HG03064 (cell line): ENCODE measurements around the gene MAT2A.
"Not testable (repeated sequence)": the region's sequence is repeated elsewhere in the genome, so short reads cannot be mapped to it uniquely, and the experiment has no call there.

ENCODE experiments used
- ATAC-seq: cut with Tn5 transposase; IDR thresholded peaks from one replicate; pipeline ENCODE4 v1.9.1; 2021; ENCODE audit warnings: low read depth; ENCODE audit not compliant: unreplicated experiment

MAT2A gene

DNA sequence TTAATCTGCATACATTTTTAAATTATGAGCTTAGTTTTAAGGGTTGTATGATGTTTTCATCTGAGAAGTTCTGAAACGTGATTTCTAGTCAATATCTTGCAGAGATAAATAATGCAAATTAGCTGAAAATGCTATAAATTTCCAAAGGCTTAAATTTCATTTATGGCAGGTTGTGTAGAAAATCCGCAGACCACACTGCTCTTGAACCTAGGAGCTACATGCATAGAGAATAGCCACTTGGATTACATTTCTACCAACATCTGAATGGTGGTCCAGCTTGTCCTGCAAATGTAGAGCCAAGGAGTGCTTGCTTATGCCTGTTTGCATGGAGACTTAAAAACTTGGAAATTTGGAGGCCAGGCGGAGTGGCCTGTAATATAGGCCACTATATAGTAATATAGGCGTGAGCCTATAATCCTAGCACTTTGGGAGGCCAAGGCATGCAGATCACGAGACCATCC is 6.8 kb downstream of the MAT2A start:
- no peak for ATAC-seq

DNA sequence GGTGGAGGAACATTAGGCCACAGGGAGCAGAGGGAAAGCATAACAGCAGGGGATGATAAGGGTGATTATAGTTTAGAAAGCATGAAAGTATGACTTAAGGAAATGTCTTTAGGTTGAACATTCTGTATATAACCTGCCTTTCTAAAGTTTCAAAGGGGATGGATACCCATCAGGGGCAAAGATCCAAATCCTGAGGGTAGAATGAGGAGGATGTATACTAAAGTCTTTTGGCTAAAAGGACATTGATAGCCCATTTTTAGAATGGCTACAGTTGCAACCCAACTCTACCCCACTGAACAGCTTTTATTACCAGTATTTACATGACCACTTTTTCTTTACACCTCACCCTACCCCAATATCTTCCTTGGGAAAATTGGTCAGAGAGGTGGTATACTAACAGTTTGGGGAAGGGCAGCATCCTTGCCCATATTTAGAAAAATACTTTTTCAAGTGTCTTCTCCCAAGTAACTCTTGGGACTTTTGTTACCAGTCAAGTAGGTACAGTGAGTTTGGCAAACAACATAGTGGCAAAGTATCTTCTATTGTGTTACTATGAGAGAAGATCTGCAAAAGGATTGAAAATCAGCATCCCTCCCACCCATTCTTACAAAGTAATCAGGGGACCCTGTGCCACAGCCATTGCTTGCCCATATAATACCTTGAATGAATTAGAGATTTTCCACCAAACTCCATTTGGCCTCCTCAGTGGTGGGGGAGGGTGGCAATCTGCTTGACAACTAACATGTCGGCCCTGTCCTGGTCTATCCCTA is 8.3 kb downstream of the MAT2A start:
- ATAC-seq: no peak

DNA sequence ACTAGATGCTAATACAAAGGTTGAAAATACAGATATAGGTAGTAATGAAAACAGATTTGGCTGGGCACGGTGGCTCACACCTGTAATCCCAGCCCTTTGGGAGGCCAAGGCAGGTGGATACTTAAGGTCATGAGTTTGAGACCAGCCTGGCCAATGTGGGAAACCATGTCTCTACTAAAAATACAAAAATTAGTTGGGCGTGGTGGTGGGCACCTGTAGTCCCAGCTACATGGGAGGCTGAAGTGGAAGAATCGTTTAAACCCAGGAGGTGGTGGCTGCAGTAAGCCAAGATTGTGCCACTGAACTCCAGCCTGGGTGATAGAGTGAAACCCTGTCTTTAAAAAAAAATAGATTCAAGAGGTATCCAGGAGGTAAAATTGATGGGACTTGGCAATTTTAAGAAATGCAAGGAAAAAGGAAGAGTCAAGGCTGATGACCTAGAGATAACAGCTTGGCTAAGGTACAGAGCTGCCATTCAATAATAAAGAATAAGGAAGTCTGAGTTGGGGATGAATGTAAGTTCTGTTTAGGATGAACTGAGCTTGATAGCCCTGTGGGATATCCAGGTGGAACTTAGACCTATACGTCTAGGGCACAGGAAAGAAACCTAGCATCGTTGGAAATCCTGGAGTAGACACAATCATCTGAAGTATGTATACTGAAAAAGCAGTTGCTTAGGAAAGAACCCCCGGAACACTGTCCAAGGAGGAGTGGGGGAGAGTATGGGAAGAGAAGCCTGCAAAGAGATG is 9.1 kb downstream of the MAT2A start:
- ATAC-seq: no peak

DNA sequence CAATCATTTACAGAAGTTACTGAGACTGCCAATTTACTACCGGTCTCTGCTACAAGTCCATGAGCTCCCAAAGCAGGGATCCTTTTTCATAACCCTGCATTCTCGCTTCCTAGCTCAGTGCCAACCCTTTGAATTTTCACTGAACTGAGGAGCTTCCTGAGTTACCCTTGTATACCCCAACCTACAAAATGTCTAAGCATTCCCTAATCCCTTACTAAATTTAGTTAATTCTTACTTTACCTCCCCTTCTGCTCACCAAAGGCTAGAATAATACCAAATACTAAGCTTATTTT is 9.6 kb downstream of the MAT2A start:
- no peak for ATAC-seq

DNA sequence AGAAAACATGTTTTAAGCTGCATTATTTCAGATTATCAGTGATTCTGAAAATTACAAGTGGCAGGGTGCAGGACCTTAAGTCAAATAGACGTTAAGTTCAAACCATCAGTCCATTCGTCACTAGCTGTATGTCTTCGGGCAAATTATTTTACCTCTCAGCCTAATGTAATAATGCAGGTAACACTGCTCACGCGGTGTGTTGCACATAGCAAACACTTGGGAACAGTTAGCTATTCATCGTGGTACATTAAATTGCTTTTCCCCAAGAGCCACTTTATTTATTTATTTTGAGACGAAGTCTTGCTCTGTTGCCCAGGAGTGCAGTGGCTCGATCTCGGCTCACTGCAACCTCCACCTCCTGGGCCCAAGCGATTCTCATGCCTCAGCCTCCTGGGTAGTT is 10.1 kb downstream of the MAT2A start:
- no peak for ATAC-seq

DNA sequence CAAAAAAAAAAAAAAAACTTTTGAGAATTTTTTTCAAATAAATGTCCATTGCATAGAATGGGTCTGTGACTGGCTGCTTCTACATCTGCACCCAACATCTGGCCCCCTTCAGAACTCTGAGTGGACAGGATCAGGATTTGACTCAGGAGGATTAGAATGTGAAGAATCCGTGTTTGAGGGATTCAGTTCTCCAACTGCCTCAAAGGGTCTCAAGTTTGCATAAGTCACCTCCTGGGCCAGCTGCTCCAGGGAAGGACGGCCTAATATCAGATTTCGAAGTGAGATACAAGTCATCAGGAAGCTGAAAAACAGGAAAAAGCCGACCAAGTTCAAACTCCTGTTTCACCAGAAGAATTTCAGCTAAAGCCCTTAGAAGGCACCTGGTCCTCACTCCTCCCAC is 10.9 kb downstream of the MAT2A start:
- no peak for ATAC-seq

DNA sequence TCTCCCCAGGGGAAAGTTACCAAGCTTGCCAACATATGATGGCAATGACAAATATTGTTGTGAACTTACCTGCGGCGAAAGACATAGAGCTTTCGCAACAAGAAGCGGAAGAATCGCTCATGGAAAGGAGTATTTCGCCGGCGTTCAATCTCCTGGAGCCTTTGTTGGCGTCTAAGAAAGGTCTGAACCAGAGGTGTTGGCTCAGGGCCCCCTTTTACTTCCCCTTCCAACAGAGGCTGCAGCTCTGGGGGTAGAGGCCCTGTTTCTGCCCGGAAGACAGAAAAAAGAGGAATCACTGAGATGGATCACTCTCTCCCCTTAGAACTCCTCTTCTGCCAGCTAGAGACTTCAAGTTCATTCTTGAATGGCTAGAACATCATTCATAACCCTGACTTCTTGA is 11.5 kb downstream of the MAT2A start:
- no peak for ATAC-seq

DNA sequence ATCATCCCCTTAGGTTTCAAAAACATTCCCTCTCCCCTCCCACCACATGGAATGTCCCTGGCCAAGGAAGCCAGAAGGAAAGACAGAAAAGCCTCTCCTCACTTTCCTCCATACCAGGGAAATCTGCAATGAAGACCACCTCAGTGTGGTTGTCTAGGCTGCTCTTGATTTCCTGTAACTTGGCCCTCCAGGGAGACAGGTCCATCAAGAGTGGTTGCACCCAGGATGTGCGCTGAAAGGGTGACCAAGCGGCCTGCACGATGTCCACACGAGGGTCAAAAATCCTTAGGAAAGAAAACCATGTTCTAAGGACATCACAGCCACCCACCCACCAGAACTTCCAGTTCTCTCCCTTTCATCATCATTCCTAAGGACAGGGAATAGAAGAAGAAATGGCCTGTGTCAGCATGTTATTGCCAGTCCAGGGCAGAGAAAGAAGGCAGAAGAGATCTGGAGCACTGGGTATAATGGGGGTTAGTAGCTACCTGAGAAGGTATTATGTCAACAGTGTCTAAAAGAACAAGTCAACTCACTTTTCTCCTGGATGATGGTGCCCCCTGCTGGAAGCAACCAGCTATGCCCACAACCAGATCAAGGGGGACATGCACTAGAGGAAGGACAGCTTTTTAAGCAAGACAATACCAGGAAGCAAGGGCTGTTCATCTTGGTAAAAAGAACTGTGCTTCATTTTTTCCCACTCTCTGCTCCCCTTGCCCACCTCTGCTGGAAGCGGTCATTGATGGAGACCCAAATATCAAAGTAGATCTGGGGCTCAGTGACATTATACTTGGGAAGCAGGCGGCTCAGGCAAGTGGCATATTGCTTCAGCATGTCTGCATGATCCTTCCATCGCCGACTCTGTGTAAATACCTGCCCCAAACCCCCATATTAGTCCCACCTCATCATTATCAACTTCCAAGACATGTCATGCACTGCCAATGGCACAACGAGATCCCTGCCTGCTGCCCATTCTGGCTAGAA is 13.0 kb downstream of the MAT2A start:
- ATAC-seq: no peak

DNA sequence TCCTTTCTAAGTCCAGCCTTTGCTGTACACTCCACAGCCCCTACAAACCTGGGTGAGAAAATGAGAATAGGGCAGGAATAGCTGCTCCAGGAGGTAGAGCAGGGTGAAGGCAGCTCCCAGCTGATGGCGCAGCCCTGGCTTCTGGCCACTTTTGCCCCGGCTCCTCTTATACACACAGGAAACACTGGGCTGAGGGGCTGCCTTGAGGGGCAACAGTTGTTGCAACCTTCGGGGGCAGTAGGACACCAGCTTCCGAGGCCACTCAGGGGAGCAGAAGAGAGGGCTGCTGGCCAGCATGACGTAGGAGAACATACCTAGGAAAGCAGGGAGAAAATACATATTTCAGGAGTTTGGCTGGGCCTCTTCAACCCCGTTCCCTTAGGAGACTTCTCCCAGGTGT is 14.2 kb downstream of the MAT2A start:
- no peak for ATAC-seq

DNA sequence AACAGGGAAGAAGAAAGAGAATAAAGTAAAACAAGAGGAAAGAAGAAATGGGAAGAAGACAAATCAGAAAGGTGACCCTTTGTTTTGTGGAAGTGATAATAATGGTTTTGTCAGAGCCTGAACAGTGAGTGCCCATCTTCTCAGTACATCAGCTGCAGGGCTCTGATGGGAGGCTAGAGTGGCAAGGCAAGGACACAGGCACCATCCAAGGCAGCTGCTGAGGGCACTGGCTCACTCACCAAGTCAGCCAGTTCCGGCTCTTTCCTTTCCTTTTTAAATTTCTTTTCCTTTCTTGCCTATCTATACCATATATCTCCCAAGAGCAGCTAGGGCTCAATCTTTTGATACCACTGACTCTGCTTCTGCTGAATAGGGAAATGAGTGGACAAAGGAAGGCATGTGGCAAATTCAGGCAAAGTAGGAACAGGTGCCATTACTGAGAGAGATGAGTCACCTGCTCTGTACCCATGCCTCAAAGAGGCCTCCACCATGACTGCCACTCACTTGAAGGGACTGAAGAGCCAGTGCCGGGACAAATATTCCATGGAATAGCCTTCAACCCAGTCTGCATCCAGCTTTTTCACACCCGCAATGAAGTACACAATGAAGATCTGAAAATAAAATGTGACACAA is 16.1 kb downstream of the MAT2A start:
- ATAC-seq: no peak

DNA sequence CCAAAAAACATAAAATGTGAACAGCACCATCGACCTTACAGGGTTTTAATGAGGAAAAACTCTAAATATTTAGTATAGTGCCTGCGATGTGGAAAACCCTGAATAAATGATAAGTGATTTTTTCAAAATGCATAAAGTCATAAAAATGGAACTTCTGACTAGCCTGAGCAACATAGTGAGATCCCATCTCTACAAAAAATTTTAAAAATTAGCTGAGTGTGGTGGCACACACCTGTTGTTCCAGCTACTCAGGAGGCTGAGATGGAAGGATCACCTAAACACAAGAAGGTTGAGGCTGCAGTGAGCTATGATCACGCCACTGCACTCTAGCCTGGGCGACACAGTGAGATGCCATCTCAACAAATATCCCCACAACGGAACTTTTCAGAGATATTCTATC is 18.2 kb downstream of the MAT2A start:
- no peak for ATAC-seq

DNA sequence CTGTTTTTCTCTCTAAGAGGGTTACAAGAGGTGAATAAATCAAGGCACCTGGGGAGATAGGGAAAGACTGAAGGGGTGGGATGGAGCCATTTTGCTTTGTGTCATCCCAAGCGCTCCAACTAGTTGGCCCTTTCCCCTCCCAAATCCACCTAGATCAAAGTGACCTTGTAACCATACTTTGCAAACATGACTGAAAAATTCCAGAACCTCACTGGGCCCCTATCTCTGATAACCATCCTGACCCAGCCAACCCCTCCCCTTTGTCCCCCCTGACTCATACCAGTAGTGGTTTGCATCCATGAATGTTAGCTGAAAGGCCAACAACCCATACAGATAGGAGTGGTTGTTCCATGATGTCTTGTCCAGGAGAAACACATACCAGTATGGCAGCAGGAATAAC is 19.2 kb downstream of the MAT2A start:
- no peak for ATAC-seq

DNA sequence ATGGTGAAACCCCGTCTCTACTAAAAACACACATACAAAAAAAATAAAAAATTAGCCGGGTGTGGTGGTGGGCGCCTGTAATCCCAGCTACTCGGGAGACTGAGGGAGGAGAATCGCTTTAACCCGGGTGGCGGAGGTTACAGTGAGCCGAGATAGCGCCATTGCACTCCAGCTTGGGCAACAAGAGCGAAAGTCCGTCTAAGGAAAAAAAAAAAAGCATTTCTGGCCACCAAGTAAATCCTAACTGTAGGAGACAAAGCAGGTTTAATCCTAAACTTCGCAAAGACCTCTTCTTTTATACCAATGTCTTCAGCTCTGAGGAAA is 21.4 kb downstream of the MAT2A start:
- ATAC-seq: not testable (repeated sequence)

DNA sequence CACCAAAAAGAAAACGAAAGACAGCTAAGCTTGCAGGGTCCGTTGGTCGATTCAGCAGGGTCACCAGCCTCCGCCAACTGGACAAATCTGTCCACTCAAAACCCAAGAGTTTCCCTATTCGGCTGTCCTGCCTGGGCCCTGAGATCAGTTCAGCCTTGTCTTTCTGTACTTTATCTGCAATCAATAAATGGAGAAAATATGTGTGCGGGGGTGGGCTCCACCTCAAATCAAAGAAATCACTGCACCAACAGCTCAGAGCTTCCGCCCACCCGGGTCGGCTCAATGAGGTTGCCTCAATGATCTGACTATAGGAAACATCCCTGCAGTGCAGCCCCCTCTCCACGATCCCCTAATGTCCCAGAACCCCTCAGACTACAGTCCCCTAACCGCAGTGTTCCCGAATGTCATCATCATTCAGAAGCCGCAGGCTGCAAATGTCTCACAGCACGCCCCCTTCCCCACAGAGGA is 21.9 kb downstream of the MAT2A start:
- ATAC-seq: peak; percentile 11

DNA sequence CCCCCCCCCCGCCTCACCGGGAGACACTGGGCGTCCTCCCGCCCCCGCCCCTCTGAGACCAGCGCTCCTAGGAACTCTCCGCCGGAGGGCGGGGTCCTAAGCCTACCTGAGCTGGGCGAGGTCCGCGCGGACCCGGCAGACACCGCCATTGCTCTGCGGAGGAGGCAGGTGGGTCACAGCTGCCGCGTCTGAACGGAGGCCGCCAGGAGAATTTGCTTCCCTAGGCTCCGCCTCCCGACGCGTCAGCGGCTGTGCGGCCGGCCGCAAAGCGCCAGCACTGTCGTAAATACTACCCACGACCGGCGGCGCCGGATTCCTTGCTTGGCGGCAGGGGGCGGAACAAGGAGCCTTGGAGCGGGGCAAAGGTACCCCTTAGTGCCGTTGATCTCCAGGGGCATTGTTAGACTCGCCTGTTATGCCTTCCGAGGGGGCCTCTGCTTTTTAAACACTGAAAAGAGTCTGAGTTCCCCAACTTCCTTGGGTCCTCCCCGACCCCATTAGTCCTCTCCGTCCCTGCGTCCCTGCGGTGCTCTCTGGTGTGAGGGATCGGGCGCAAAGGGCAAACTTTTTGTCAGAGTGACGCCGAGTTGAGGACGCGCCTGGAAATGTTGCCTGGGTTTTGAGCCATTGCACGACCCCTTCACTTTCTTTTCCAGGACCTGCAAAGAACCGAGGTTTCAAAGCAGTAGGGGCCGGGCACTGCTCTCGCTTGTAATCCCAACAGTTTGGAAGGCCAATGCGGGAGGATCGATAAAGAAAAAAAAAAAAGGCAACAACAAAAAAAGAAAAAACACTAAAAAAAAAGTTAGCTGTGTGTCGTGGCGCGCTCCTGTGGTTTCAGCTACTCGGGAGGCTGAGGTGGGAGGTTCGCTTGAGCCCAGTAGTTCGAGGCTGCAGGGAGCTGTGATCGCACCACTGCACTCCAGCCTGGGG is 22.6 kb downstream of the MAT2A start, which contains the start of gene GGCX:
GGCX (minus strand) TSS at position 214 of the 933 bp plus-strand sequence; CDS start at position 149, 65 bp downstream.
- ATAC-seq: peak; percentile 90

DNA sequence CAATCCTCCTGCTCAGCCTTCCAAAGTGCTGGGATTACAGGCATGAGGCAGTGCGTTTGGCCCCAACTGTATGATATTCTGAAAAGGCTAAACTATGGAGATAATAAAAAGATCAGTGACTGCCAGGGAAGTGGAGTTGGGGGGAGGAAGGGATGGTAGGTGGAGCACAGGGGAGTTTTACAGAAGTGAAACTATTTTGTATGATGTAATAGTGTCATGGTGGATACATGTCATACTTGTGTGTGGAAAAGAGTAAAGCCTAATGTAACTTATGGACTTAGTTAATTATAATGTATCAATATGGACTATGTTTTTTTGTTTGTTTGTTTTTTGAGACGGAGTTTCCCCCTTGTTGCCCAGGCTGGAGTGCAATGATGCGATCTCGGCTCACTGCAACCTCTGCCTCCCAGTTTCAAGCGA is 25.2 kb downstream of the MAT2A start:
- no peak for ATAC-seq

DNA sequence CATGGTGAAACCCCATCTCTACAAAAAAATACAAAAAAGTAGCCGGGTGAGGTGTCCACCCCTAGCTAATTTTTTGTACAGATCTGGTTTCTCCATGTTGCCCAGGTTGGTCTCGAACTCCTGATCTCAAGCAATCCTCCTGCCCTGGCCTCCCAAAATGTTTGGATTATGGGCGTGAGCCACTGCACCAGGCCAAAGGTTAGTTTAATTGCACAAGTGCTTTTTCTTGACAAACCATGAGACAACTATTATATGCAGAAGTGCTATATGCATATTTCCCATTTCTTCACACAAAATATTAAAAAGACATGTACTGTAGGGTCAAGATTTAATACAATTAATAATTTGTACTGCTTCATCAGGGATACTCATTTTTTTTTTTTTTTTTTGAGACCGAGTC is 27.3 kb downstream of the MAT2A start:
- ATAC-seq: no peak

DNA sequence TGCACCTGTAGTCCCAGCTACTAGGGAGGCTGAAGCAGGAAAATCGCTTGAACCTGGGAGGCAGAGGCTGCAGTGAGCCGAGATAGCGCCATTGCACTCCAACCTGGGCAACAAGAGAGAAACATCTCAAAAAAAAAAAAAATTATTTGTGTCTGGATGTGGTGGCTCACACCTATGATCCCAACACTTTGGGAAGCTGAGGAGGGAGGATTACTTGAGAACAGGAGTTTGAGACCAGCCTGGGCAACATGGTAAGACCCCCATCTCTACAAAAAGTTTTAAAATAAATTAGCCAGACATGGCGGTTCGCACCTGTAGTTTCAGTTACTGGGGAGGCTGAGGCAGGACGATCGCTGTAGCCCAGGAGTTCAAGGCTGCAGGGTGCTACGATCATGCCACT is 36.8 kb downstream of the MAT2A start:
- ATAC-seq: no peak

DNA sequence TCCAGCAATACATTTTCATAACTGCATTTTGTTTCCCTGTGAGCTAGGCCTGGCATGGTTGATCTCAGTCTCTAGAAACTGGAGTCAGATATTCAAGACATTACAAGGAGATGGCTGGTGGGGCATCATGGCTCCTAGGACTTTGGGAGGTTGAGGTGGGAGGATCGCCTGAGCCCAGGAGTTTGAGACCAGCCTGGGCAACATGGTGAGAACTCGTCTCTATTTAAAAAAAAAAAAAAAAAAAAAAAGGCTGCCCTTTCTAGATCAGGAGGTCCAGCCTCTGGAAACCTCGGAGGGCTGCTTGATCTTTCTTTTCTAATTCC is 38.1 kb downstream of the MAT2A start:
- ATAC-seq: no peak
